NB4 (cell line): ENCODE data around the gene BRSK2.
A peak's percentile ranks its signal among the peaks of the same experiment; 100 is the strongest.

Experiments
- DNase-seq: peaks from one replicate; pipeline ENCODE4 v3.0.0; 2010; ENCODE audit warnings: low read depth
- H3K4me3 ChIP-seq: one replicate; pipeline ENCODE4 v1.5.1; 2011; ENCODE audit warnings: mild to moderate bottlenecking, low read depth, low read length, moderate library complexity
- MYC ChIP-seq: IDR thresholded peaks from 2 replicates; pipeline ENCODE4 v1.6.1; 2011; ENCODE audit warnings: low read depth, low read length
- POLR2A ChIP-seq: IDR thresholded peaks from 2 replicates; pipeline ENCODE4 v1.6.1; 2011; ENCODE audit warnings: mild to moderate bottlenecking; ENCODE audit not compliant: insufficient read length; ENCODE audit errors: extremely low read depth
- TF ChIP-seq, protein P1 (sequence below): IDR thresholded peaks from one replicate; pipeline ENCODE4 v1.5.1; 2012; ENCODE audit warnings: low read depth, low read length
- TF ChIP-seq, protein P2 (sequence below): IDR thresholded peaks from 2 replicates; pipeline ENCODE4 v1.6.1; 2011; ENCODE audit warnings: low read depth, low read length

The BRSK2 gene

DNA sequence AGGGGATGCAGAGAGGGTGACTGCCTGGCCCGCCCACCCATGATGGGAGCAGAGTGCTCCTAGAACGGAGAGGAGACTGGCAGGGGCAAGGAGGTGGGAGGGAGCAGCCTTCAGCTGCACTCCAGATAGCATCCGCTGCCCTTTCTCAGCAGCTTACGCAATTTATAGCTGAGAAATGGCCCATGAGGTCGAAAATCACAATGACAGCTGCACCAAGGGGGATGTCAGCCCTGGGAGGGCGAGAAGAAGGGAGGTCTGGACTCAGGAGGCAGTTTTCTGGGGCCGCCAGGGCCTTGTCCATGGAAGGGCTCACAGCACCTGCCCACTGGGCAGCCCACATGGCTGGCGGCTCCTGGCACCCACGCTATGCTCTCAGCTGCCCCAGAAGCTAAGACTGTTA is 114.4 kb downstream of the BRSK2 start:
- TF ChIP-seq POLR2A (no peak), MYC (no peak)
- TF ChIP-seq, protein P1, sequence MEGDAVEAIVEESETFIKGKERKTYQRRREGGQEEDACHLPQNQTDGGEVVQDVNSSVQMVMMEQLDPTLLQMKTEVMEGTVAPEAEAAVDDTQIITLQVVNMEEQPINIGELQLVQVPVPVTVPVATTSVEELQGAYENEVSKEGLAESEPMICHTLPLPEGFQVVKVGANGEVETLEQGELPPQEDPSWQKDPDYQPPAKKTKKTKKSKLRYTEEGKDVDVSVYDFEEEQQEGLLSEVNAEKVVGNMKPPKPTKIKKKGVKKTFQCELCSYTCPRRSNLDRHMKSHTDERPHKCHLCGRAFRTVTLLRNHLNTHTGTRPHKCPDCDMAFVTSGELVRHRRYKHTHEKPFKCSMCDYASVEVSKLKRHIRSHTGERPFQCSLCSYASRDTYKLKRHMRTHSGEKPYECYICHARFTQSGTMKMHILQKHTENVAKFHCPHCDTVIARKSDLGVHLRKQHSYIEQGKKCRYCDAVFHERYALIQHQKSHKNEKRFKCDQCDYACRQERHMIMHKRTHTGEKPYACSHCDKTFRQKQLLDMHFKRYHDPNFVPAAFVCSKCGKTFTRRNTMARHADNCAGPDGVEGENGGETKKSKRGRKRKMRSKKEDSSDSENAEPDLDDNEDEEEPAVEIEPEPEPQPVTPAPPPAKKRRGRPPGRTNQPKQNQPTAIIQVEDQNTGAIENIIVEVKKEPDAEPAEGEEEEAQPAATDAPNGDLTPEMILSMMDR: no peak
- DNase-seq: no peak
- no peak overlapping the region for H3K4me3 ChIP-seq

DNA sequence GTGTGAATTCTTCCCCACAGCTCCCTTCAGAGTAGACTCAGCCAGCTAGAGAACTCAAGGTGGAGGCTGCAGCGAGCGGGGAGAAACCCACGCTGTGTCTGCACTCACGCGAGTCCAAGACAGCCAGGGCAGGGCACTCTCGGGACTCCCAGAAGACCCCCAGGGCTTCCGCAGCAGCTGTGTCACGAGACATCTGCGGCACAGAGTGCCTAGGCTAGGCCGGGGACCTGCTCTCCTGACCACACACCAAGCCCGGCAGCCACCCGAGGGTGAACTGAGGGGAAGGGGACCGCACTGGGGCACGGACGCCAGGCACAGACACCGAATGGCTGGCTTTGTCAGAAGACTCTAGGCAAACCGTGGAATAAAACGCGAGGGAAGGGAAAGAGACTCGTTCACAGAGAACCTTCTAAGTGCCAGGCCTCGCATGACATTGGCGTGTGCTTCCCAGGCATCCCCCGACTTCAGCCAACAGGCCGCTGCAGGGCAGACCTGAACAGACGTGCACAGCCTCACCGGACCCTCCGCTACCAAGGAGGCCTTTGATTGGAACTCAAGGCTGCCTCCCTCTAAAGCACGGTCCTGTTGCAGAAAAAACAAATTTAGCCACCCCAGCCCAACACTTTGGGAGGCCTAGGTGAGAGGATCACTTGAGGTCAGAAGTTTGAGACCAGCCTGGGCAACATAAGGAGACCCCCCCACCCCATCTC is 115.0 kb downstream of the BRSK2 start:
- TF ChIP-seq POLR2A (no peak), MYC (no peak)
- TF ChIP-seq, protein P2, sequence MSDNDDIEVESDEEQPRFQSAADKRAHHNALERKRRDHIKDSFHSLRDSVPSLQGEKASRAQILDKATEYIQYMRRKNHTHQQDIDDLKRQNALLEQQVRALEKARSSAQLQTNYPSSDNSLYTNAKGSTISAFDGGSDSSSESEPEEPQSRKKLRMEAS: no peak
- TF ChIP-seq, protein P1: no peak

DNA sequence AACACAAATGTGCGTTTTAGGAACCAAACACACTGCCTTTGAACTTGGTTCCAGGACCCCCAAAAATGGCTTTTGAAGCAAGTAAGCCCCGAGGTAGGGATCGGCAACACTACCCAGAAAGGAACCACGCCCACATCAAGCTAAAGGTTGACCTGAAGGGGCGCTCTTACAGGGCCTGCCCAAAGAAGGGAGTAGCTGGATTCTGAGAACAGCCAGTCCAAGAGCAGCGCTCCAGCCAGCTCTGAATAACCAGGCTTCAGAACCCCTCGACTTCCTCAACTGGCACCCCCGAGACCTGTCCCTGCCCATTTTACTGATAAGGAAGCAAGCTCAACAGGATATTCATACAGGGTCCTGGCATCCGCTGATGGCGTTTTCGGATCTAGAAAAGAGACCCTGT is 115.7 kb downstream of the BRSK2 start:
- TF ChIP-seq, protein P1: peak; percentile 3
- TF ChIP-seq, protein P2: no peak
- TF ChIP-seq MYC: no peak
- TF ChIP-seq POLR2A: no peak
- no peak for DNase-seq

More for the DNA sequence above, 115.0 kb downstream of the BRSK2 start:
- H3K4me3 ChIP-seq: no peak overlapping the region
- no peak for DNase-seq

DNA sequence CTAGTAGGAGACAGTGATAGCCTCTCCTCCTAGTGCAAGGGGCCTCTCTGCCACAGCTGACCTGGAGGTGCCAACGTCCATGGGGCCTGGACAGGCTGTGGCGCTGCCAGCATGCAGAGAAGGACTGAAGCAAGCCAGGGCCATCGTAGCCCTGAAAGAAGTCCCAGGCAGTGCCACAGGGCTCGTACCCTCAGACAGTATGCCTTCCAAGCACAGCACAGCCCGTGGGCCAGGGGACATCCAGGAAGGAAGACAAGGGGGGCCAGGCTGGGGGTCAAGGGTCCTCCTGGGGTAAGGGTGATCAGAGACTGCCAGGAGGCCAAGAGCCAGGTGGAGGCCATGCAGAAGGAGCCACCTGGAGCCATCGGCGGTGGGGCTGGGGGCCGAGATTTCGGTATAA is 117.2 kb downstream of the BRSK2 start:
- TF ChIP-seq, protein P1: no peak
- TF ChIP-seq, protein P2: no peak
- TF ChIP-seq POLR2A (no peak), MYC (no peak)
- H3K4me3 ChIP-seq: no peak overlapping the region
- no peak for DNase-seq

More for the DNA sequence above, 115.7 kb downstream of the BRSK2 start:
- no peak overlapping the region for H3K4me3 ChIP-seq

DNA sequence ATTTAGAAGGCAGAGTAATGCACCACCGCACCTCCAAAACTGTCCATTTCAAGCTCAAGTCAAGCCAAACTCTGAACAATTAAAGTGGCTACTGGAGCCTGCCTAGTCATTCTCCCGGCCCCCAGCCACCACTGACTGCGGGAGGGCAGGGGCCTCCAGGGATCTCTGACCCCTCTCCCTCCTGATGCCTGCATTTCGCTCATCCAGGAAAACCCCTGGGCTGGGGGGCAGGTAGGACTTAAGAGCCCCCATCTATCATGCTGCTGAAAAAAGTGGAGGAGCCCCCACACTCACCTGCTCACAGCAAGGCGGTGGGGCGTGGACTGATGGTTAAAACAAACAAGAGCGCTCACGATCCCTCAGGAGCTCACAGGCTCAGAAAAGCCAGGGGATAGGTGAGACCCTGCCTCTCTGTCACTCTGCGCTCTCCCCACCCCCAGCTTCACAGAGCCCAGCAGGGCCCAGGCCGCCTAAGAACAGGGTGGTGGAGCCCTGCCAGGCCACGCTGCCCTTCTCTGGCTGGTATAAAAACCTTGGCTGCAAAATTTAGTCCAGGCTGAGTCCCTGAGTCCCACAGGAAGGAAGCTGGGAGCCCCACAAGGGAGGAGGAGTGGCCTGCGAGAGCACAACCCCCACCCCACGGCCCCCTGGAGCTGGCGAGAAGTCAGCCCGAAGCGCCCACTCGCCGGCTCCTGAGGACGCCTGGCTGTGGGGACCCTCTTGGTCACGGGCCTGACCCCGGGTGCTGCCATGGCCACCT is 117.8 kb downstream of the BRSK2 start:
- TF ChIP-seq, protein P2: no peak
- TF ChIP-seq, protein P1: no peak
- no peak for TF ChIP-seq MYC
- no peak for TF ChIP-seq POLR2A
- no peak for DNase-seq
- no peak overlapping the region for H3K4me3 ChIP-seq
